ENCODE data around the gene ZGRF1. TPM values are rescaled to one million over a fixed set of nuclear protein-coding genes. Genes with fewer than 3 reads are reported as not detected.
"Not testable (repeated sequence)": the region's sequence is repeated elsewhere in the genome, so short reads cannot be mapped to it uniquely, and the experiment has no call there.

The ZGRF1 gene
- total RNA-seq, 1 donor from 2014 or later: 2.4 TPM

GRCh38 chr4:112560084-112560483 lies 76.6 kb downstream of the ZGRF1 start:
- no peak overlapping the region for H3K4me3 ChIP-seq (ENCODE audit: low read depth, low read length)
- DNase-seq (ENCODE audit: low read depth) (no peak), FAIRE-seq (no peak)
- no peaks in the 10 kb centered on the region for H3K27me3 ChIP-seq (ENCODE audit: control insufficient read depth, insufficient read depth, low read length)
- no peaks in the 10 kb centered on the region for H3K36me3 ChIP-seq (ENCODE audit: control insufficient read depth, insufficient read depth, low read length)
- no peak for TF ChIP-seq CTCF (IDR thresholded peaks at IDR 0.05; ENCODE audit: insufficient read depth, low read length, severe bottlenecking)

DNA sequence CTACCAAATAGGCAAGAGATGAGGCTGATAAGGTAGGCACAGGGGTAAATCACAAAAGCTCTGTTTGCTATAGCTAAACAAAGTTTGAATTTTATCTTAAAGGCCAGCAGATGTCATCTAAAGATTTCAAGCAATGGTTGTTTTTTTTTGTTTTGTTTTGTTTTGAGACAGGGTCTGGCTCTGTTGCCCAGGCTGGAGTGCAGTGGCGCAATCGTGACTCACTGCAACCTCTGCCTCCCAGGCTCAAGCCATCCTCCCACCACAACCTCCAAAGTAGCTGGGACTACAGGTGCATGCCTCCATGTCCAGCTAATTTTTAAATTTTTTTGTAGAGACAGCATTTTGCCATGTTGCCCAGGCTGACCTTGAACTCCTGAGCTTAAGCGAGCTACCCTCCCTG lies 77.7 kb downstream of the ZGRF1 start:
- no peaks in the 10 kb centered on the region for H3K27me3 ChIP-seq (ENCODE audit: control insufficient read depth, insufficient read depth, low read length)
- FAIRE-seq: no peak
- no peak for TF ChIP-seq CTCF (IDR thresholded peaks at IDR 0.05; ENCODE audit: insufficient read depth, low read length, severe bottlenecking)
- no peak for DNase-seq (ENCODE audit: low read depth)
- H3K36me3 ChIP-seq (ENCODE audit: control insufficient read depth, insufficient read depth, low read length): no peaks in the 10 kb centered on the region
- no peak overlapping the region for H3K4me3 ChIP-seq (ENCODE audit: low read depth, low read length)

GRCh38 chr4:112557676-112558411 lies 78.9 kb downstream of the ZGRF1 start:
- Histone ChIP-seq H3K36me3 (ENCODE audit: control insufficient read depth, insufficient read depth, low read length) (no peaks in the 10 kb centered on the region), H3K4me3 (ENCODE audit: low read depth, low read length) (no peak overlapping the region), H3K27me3 (ENCODE audit: control insufficient read depth, insufficient read depth, low read length) (no peaks in the 10 kb centered on the region)
- FAIRE-seq: no peak
- DNase-seq (ENCODE audit: low read depth): no peak
- TF ChIP-seq CTCF (IDR thresholded peaks at IDR 0.05; ENCODE audit: insufficient read depth, low read length, severe bottlenecking): no peak

DNA sequence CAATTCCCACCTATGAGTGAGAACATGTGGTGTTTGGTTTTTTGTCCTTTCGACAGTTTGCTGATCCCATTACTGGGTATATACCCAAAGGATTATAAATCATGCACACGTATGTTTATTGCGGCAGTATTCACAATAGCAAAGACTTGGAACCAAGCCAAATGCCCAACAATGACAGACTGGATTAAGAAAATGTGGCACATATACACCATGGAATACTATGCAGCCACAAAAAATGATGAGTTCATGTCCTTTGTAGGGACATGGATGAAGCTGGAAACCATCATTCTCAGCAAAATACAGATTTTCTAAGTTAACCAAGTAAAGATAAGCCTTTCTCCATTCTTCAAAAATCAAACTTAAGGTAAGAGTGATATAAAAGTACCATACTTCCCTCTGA lies 82.4 kb downstream of the ZGRF1 start:
- H3K4me3 ChIP-seq (ENCODE audit: low read depth, low read length); H3K36me3 ChIP-seq (ENCODE audit: control insufficient read depth, insufficient read depth, low read length); FAIRE-seq; H3K27me3 ChIP-seq (ENCODE audit: control insufficient read depth, insufficient read depth, low read length); DNase-seq (ENCODE audit: low read depth): not testable (repeated sequence)

DNA sequence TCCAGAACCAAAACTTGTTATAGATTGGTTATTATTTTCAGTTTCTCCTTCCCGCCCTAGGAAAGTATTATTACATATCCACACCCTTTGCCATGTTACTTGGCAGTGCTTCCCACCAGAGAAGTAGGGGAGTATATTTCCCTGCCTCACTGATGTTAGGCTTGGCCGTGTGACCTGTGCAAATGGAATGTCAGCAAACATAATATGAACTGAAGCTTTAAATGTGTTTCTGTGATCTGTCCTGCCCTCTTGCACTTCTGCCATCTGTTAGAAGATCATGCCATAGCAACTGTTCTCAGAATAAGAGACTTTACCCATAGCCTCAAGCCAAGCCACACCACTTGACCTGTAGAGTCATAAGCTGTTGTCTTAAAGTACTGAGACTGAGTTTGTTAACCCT lies 84.0 kb downstream of the ZGRF1 start:
- DNase-seq (ENCODE audit: low read depth) (peak; percentile 70), FAIRE-seq (peak; percentile 47)
- no peak overlapping the region for H3K4me3 ChIP-seq (ENCODE audit: low read depth, low read length)
- H3K27me3 ChIP-seq (ENCODE audit: control insufficient read depth, insufficient read depth, low read length): no peaks in the 10 kb centered on the region
- no peaks in the 10 kb centered on the region for H3K36me3 ChIP-seq (ENCODE audit: control insufficient read depth, insufficient read depth, low read length)
- TF ChIP-seq CTCF (IDR thresholded peaks at IDR 0.05; ENCODE audit: insufficient read depth, low read length, severe bottlenecking): no peak

DNA sequence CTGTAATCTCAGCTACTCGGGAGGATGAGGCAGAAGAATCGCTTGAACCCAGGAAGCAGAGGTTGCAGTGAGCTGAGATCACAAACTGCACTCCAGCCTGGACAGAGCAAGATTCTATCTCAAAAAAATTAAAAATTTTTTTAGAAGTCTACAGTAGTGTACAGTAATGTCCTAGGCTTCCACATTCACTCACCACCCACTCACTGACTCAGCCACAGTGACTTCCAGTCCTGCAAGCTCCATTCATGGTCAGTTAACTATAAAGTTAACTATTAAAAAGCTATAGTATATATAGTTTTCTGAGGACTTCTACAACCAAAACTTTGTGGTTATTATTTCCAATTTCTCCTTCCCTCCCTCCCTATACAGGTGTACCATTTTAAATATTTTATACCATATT lies 86.0 kb downstream of the ZGRF1 start:
- Histone ChIP-seq H3K4me3 (ENCODE audit: low read depth, low read length) (no peak overlapping the region), H3K27me3 (ENCODE audit: control insufficient read depth, insufficient read depth, low read length) (no peaks in the 10 kb centered on the region), H3K36me3 (ENCODE audit: control insufficient read depth, insufficient read depth, low read length) (no peaks in the 10 kb centered on the region)
- no peak for TF ChIP-seq CTCF (IDR thresholded peaks at IDR 0.05; ENCODE audit: insufficient read depth, low read length, severe bottlenecking)
- no peak for FAIRE-seq
- peak; percentile 76 for DNase-seq (ENCODE audit: low read depth)

Measured in bronchial epithelial cell (primary cell).